A673 (cell line): ENCODE results near the gene RTN4RL1. TPM values are rescaled to one million over a fixed set of nuclear protein-coding genes. Genes with fewer than 3 reads are reported as not detected.
A peak's percentile ranks its signal among the peaks of the same experiment; 100 is the strongest.

Source experiments
- BruUV-seq: library from RNA; stranded (reverse); fragments of 400-500 nt; replicated peaks from 2 replicates; lab custom pipeline; 2021; lab: Mats Ljungman, UMichigan
- CTCF ChIA-PET: fragments of 300-600 bp; sonication (Branson Sonifier 250); formaldehyde crosslinking; loops from one replicate; lab custom pipeline; 2022; ENCODE audit warnings: antibody characterized with exemption; lab: Charles Lee
- POLR2A ChIA-PET: fragments of 300-600 bp; sonication (Branson Sonifier 250); formaldehyde crosslinking; loops from one replicate; lab custom pipeline; 2022; ENCODE audit warnings: antibody characterized with exemption; ENCODE audit not compliant: low non-redundant PET; lab: Charles Lee
- DNase-seq: peaks from one replicate; pipeline ENCODE4 v3.0.0-alpha.2; 2015; ENCODE audit warnings: low spot score
- H3K27ac ChIP-seq: fragments of 200-600 bp; sonication (generic); 2 replicates; pipeline ENCODE4 v1.5.1; 2016; ENCODE audit warnings: mixed run types, low read depth, mild to moderate bottlenecking, mixed read lengths, antibody characterized with exemption, low read length; ENCODE audit not compliant: poor library complexity, severe bottlenecking
- H3K27me3 ChIP-seq: fragments of 200-600 bp; sonication (generic); replicated peaks from 2 replicates; pipeline ENCODE4 v1.6.1; 2017; ENCODE audit warnings: mixed run types, low read depth, mild to moderate bottlenecking, mixed read lengths, antibody characterized with exemption, low read length; ENCODE audit not compliant: insufficient read depth, poor library complexity
- H3K36me3 ChIP-seq: fragments of 200-600 bp; sonication (generic); 2 replicates; pipeline ENCODE4 v1.6.1; 2016; ENCODE audit warnings: mixed run types, mild to moderate bottlenecking, mixed read lengths, antibody characterized with exemption, low read length; ENCODE audit not compliant: insufficient read depth, poor library complexity, severe bottlenecking
- H3K4me1 ChIP-seq: fragments of 200-600 bp; sonication (generic); 2 replicates; pipeline ENCODE4 v1.6.1; 2017; ENCODE audit warnings: mixed run types, mild to moderate bottlenecking, mixed read lengths, antibody characterized with exemption, low read length; ENCODE audit not compliant: insufficient read depth, poor library complexity, severe bottlenecking
- H3K4me3 ChIP-seq: fragments of 200-600 bp; sonication (generic); 2 replicates; pipeline ENCODE4 v1.5.1; 2016; ENCODE audit warnings: low read depth, mixed run types, mild to moderate bottlenecking, mixed read lengths, low read length; ENCODE audit not compliant: poor library complexity, severe bottlenecking
- H3K9me3 ChIP-seq: fragments of 200-600 bp; sonication (generic); 2 replicates; pipeline ENCODE4 v1.6.1; 2016; ENCODE audit warnings: mixed run types, low read depth, mild to moderate bottlenecking, mixed read lengths, antibody characterized with exemption, low read length; ENCODE audit not compliant: poor library complexity, severe bottlenecking
- CTCF ChIP-seq: fragments of 300-800, 200-600 bp; sonication (generic); conservative IDR thresholded peaks from 2 replicates; pipeline ENCODE4 v1.5.1; 2017; ENCODE audit warnings: low read depth, mild to moderate bottlenecking, antibody characterized with exemption, low read length, moderate library complexity, mixed read lengths
- EZH2 ChIP-seq: fragments of 200-600 bp; sonication (generic); IDR thresholded peaks from 2 replicates; pipeline ENCODE4 v1.6.1; 2017; ENCODE audit warnings: borderline replicate concordance, low read depth, mild to moderate bottlenecking, mixed read lengths, antibody characterized with exemption, low read length; ENCODE audit not compliant: poor library complexity, severe bottlenecking
- intact Hi-C: fragments of 100-400 bp; cut with micrococcal nuclease; formaldehyde crosslinking; loops from one replicate; pipeline ENCODE4 v1.10.0; 2022; ENCODE audit not compliant: unreplicated experiment
- total RNA-seq: library from RNA; stranded (reverse); gene quantifications from 2 replicates; pipeline ENCODE4 v1.2.3, GENCODE V29; 2021

The RTN4RL1 gene
- total RNA-seq, 1 experiment from 2014 or later: 0.80 TPM

GRCh38 chr17:2054262-2054511 is 29.1 kb upstream of the RTN4RL1 start:
- TF ChIP-seq CTCF (no peak), EZH2 (no peak)
- no peaks in the 10 kb centered on the region for H3K9me3 ChIP-seq
- POLR2A ChIA-PET: no interaction called here
- no peaks in the 10 kb centered on the region for H3K36me3 ChIP-seq
- H3K27ac ChIP-seq: no peak overlapping the region
- intact Hi-C loops: loop anchor here (1.0 kb wide), 1 partner anchor 190 kb away; no protein-coding TSS in a partner anchor
- peaks cover 17% of the 10 kb centered on the region for H3K4me1 ChIP-seq
- peak overlapping the region; percentile 58 for H3K4me3 ChIP-seq
- H3K27me3 ChIP-seq: no peaks in the 10 kb centered on the region
- no TSS peak for BruUV-seq
- CTCF ChIA-PET: interaction anchor here (0.5 to 3.4 kb wide), 12 partner anchors 9 to 252 kb away, joined by 3 to 47 read pairs (median 4); partner anchors contain the start of genes SMG6 and SRR
- DNase-seq: no peak

- BruUV-seq: no TSS peak
- Histone ChIP-seq H3K9me3 (no peaks in the 10 kb centered on the region), H3K27ac (no peak overlapping the region), H3K4me1 (peaks cover 17% of the 10 kb centered on the region), H3K4me3 (peak overlapping the region; percentile 58), H3K36me3 (no peaks in the 10 kb centered on the region), H3K27me3 (no peaks in the 10 kb centered on the region)
- POLR2A ChIA-PET: no interaction called here
- DNase-seq: peak; percentile 82
- TF ChIP-seq CTCF: peak; percentile 81
- no peak for TF ChIP-seq EZH2
- CTCF ChIA-PET: interaction anchor here (0.6 to 2.4 kb wide), 4 partner anchors 145 to 252 kb away, joined by 4 to 13 read pairs (median 6); no protein-coding TSS in a partner anchor
- intact Hi-C loops: loop anchor here (1.0 kb wide), 1 partner anchor 191 kb away; no protein-coding TSS in a partner anchor
These were observed 28.5 kb upstream of the RTN4RL1 start for GRCh38 chr17:2053380-2054261.

GRCh38 chr17:2051933-2052559 is 26.9 kb upstream of the RTN4RL1 start:
- CTCF ChIA-PET: no interaction called here
- no peak for TF ChIP-seq CTCF
- TF ChIP-seq EZH2: no peak
- Histone ChIP-seq H3K36me3 (no peaks in the 10 kb centered on the region), H3K27ac (no peak overlapping the region), H3K27me3 (no peaks in the 10 kb centered on the region), H3K4me1 (peaks cover 17% of the 10 kb centered on the region), H3K9me3 (no peaks in the 10 kb centered on the region), H3K4me3 (no peak overlapping the region)
- DNase-seq: no peak
- BruUV-seq: no TSS peak
- intact Hi-C loops: no loop called here
- POLR2A ChIA-PET: no interaction called here
